Sciatic nerve (tissue), 2 donors: ENCODE data around the gene GRK2. TPM values are rescaled to one million over a fixed set of nuclear protein-coding genes. Genes with fewer than 3 reads are reported as not detected.

Experiments used
- ATAC-seq: fragments of 200-7000 bp; cut with Tn5 transposase; one replicate; pipeline ENCODE4 v1.9.1; 2020; ENCODE audit warnings: mild to moderate bottlenecking, moderate library complexity
- DNase-seq: peaks from one replicate; pipeline ENCODE4 v3.0.0-alpha.2; 2020; ENCODE audit warnings: low spot score
- intact Hi-C: fragments of 100-400 bp; cut with DNase I; formaldehyde crosslinking; loops from one replicate; pipeline ENCODE4 v1.14.2; 2022
- total RNA-seq: library from RNA; stranded (reverse); fragmentation: NEBNext Ultra II Directional; extraction: Animal tissue kit (Norgen Biotek cat#: 25700); gene quantifications from one replicate; pipeline ENCODE4 v1.2.1, GENCODE V29; 2021
- donor health status: DM: no; HTN: no; CAD: no.
- donor health status: DM: no; HTN: no; CAD: no.

Gene GRK2
- total RNA-seq, 1 donor from 2014 or later = 61.7 TPM

GRCh38 chr11:67289651-67290479 is 23.6 kb downstream of the GRK2 start:
- no peak for DNase-seq
- ATAC-seq = no peak
- intact Hi-C loops = no loop called here

GRCh38 chr11:67290801-67291200 is 24.5 kb downstream of the GRK2 start:
- intact Hi-C loops = no loop called here
- ATAC-seq (no peak), DNase-seq (no peak)

- DNase-seq (no peak), ATAC-seq (no peak)
- intact Hi-C loops = no loop called here
Observed at GRCh38 chr11:67291481-67292381, 25.5 kb downstream of the GRK2 start.

GRCh38 chr11:67292671-67293070 is 26.4 kb downstream of the GRK2 start:
- DNase-seq (no peak), ATAC-seq (no peak)
- intact Hi-C loops = no loop called here

GRCh38 chr11:67293090-67293489 is 26.8 kb downstream of the GRK2 start:
- ATAC-seq (no peak), DNase-seq (no peak)
- intact Hi-C loops = no loop called here

- no peak for DNase-seq
- intact Hi-C loops = no loop called here
- ATAC-seq = no peak
Observed at GRCh38 chr11:67295846-67296245, 29.6 kb downstream of the GRK2 start.

GRCh38 chr11:67298786-67299185 is 32.5 kb downstream of the GRK2 start:
- ATAC-seq = no peak
- intact Hi-C loops = no loop called here
- no peak for DNase-seq

- ATAC-seq (no peak), DNase-seq (peak; percentile 49)
- intact Hi-C loops = no loop called here
Observed at GRCh38 chr11:67299471-67300191, 33.4 kb downstream of the GRK2 start.

GRCh38 chr11:67300256-67300755 is 34.0 kb downstream of the GRK2 start:
- no peak for ATAC-seq
- intact Hi-C loops = no loop called here
- DNase-seq = peak; percentile 45

- intact Hi-C loops = no loop called here
- ATAC-seq (no peak), DNase-seq (peak; percentile 52)
Observed at GRCh38 chr11:67300756-67301312, 34.6 kb downstream of the GRK2 start.

- intact Hi-C loops = no loop called here
- DNase-seq (peak; percentile 56), ATAC-seq (no peak)
Observed at GRCh38 chr11:67301313-67301921, 35.1 kb downstream of the GRK2 start.

- intact Hi-C loops = no loop called here
- DNase-seq (peak; percentile 61), ATAC-seq (peak; percentile 55)
Observed at GRCh38 chr11:67301951-67302516, 35.8 kb downstream of the GRK2 start.

- DNase-seq = peak; percentile 67
- peak; percentile 46 for ATAC-seq
- intact Hi-C loops = no loop called here
Observed at GRCh38 chr11:67302571-67303131, 36.4 kb downstream of the GRK2 start.

- peak; percentile 83 for ATAC-seq
- intact Hi-C loops = no loop called here
- DNase-seq = peak; percentile 84
Observed at GRCh38 chr11:67303132-67303834, 37.0 kb downstream of the GRK2 start, which contains the start of gene SSH3. Gene SSH3 (plus strand): TSS chr11:67303530. CDS start chr11:67303626, 96 bp downstream.

- peak; percentile 11 for ATAC-seq
- peak; percentile 65 for DNase-seq
- intact Hi-C loops = no loop called here
Observed at GRCh38 chr11:67303835-67304411, 37.6 kb downstream of the GRK2 start.

GRCh38 chr11:67304511-67305113 is 38.3 kb downstream of the GRK2 start:
- DNase-seq (peak; percentile 56), ATAC-seq (no peak)
- intact Hi-C loops = no loop called here
